HepG2 (cell line): ENCODE measurements around the gene EIF2AK2. TPM values are rescaled to one million over a fixed set of nuclear protein-coding genes. Genes with fewer than 3 reads are reported as not detected.
A peak's percentile ranks its signal among the peaks of the same experiment; 100 is the strongest.

ENCODE experiments used
- ADNP ChIP-seq: sonication (generic); formaldehyde crosslinking; IDR thresholded peaks from 2 replicates; pipeline ENCODE4 v1.4.0; 2020; ENCODE audit warnings: missing genetic modification reagents
- ARID2 ChIP-seq: sonication (generic); formaldehyde crosslinking; IDR thresholded peaks from 2 replicates; pipeline ENCODE4 v1.8.1; 2022; ENCODE audit warnings: mild to moderate bottlenecking, missing genetic modification reagents, borderline replicate concordance
- CBX1 ChIP-seq: IDR thresholded peaks from one replicate; pipeline ENCODE4 v1.6.1; 2016; ENCODE audit warnings: antibody characterized with exemption, low read depth
- DDIT3 ChIP-seq: sonication (generic); formaldehyde crosslinking; IDR thresholded peaks from 2 replicates; pipeline ENCODE4 v1.4.0; 2020; ENCODE audit warnings: mild to moderate bottlenecking, missing genetic modification reagents
- ELK4 ChIP-seq: sonication (generic); formaldehyde crosslinking; IDR thresholded peaks from 2 replicates; pipeline ENCODE4 v1.9.0; 2021; ENCODE audit warnings: missing genetic modification reagents, borderline replicate concordance
- GPBP1L1 ChIP-seq: sonication (generic); formaldehyde crosslinking; IDR thresholded peaks from 2 replicates; pipeline ENCODE4 v1.5.0; 2020; ENCODE audit warnings: mild to moderate bottlenecking, missing genetic modification reagents
- GTF3A ChIP-seq: sonication (generic); formaldehyde crosslinking; conservative IDR thresholded peaks from 2 replicates; pipeline ENCODE4 v1.4.0; 2020; ENCODE audit warnings: mild to moderate bottlenecking, missing genetic modification reagents
- HCFC1 ChIP-seq: fragments of 150-350 bp; IDR thresholded peaks from 2 replicates; pipeline ENCODE4 v1.6.1; 2014; ENCODE audit warnings: low read depth, low read length
- IKZF4 ChIP-seq: sonication (generic); formaldehyde crosslinking; IDR thresholded peaks from 2 replicates; pipeline ENCODE4 v1.5.1; 2020; ENCODE audit warnings: borderline replicate concordance, mild to moderate bottlenecking, low read depth, missing genetic modification reagents; ENCODE audit errors: not compliant biosample characterization
- KLF12 ChIP-seq: sonication (generic); formaldehyde crosslinking; IDR thresholded peaks from 2 replicates; pipeline ENCODE4 v1.4.0; 2020; ENCODE audit warnings: missing genetic modification reagents, borderline replicate concordance
- MYNN ChIP-seq: sonication (generic); formaldehyde crosslinking; IDR thresholded peaks from 2 replicates; pipeline ENCODE4 v1.4.0; 2020; ENCODE audit warnings: mild to moderate bottlenecking, low read depth, missing genetic modification reagents
- NFAT5 ChIP-seq: sonication (generic); formaldehyde crosslinking; IDR thresholded peaks from 2 replicates; pipeline ENCODE4 v1.4.0; 2020; ENCODE audit warnings: missing genetic modification reagents
- PBX2 ChIP-seq: IDR thresholded peaks from 2 replicates; pipeline ENCODE4 v1.6.1; 2016; ENCODE audit warnings: control low read depth
- POLR2G ChIP-seq: fragments of 200-400 bp; formaldehyde crosslinking; IDR thresholded peaks from 2 replicates; pipeline ENCODE4 v1.6.1; 2018; ENCODE audit warnings: mild to moderate bottlenecking, low read depth, low read length, moderate library complexity
- SMAD1 ChIP-seq: sonication (generic); formaldehyde crosslinking; IDR thresholded peaks from 2 replicates; pipeline ENCODE4 v1.4.0; 2020; ENCODE audit warnings: missing genetic modification reagents, low read depth, mild to moderate bottlenecking, borderline replicate concordance
- SMARCE1 ChIP-seq: fragments of 450-650 bp; IDR thresholded peaks from 2 replicates; pipeline ENCODE4 v1.6.1; 2017; ENCODE audit warnings: borderline replicate concordance
- TP53 ChIP-seq: sonication (generic); formaldehyde crosslinking; conservative IDR thresholded peaks from 2 replicates; pipeline ENCODE4 v1.4.0; 2020; ENCODE audit warnings: missing genetic modification reagents
- ZMAT3 ChIP-seq: sonication (generic); formaldehyde crosslinking; conservative IDR thresholded peaks from 2 replicates; pipeline ENCODE4 v1.7.0; 2021; ENCODE audit warnings: missing genetic modification reagents
- ZNF121 ChIP-seq: sonication (generic); formaldehyde crosslinking; IDR thresholded peaks from 2 replicates; pipeline ENCODE4 v1.5.0; 2020; ENCODE audit warnings: mild to moderate bottlenecking, missing genetic modification reagents
- ZNF543 ChIP-seq: sonication (generic); formaldehyde crosslinking; IDR thresholded peaks from 2 replicates; pipeline ENCODE4 v1.4.0; 2020; ENCODE audit warnings: mild to moderate bottlenecking, missing genetic modification reagents
- polyA plus RNA-seq, 8 experiments: library from polyadenylated mRNA; depleted of rRNA in 3 of 8; stranded (reverse) in 7 of 8; unstranded in 1 of 8; fragments of >200 nt; fragmentation: Illumina TruSeq in 4 of 8; extraction: Trizol in 4 of 8; gene quantifications; 2 replicates each; pipeline versions ENCODE4 v1.2.1 to v1.2.3, GENCODE V29; 2011 to 2016; ENCODE audit warnings: low read depth in 4 of 8, missing spikeins in 1 of 8, mixed read lengths in 1 of 8; ENCODE audit not compliant: insufficient read depth in 1 of 8
- total RNA-seq, 5 experiments: library from RNA; depleted of rRNA; stranded (reverse); fragments of >200 nt; fragmentation: Illumina TruSeq; extraction: Trizol; gene quantifications; 2 replicates each; pipeline ENCODE4 v1.2.3, GENCODE V29; 2016; ENCODE audit warnings: low read depth in 1 of 5

Gene EIF2AK2
- total and polyA plus RNA-seq, 2 of the 13 experiments (the other 11 are each of a cell fraction or from before 2014, with no cell fraction given): 10.2 to 26.1 TPM

- TF ChIP-seq ELK4 (CRISPR knock-in tag) (no peak), ZNF543 (peak; percentile 93), DDIT3 (CRISPR knock-in tag) (0 out of 2 replicates have a peak, but pooled peaks have one; percentile 29), CBX1 (peak; percentile 92), GPBP1L1 (no peak), POLR2G (peak; percentile 97), SMARCE1 (no peak), SMAD1 (CRISPR knock-in tag) (peak; percentile 48; the same call in 1 of the 2 replicates), HCFC1 (no peak), MYNN (CRISPR knock-in tag) (no peak; the same call in 1 of the 2 replicates), NFAT5 (CRISPR knock-in tag) (peak; percentile 60; the same call in 1 of the 2 replicates), KLF12 (no peak), ADNP (CRISPR knock-in tag) (no peak), ZNF121 (CRISPR knock-in tag) (0 out of 2 replicates have a peak, but pooled peaks have one; percentile 28), IKZF4 (CRISPR knock-in tag) (peak; percentile 95), GTF3A (no peak), TP53 (CRISPR knock-in tag) (no peak), ZMAT3 (CRISPR knock-in tag) (peak; percentile 93), ARID2 (CRISPR knock-in tag) (peak; percentile 99), PBX2 (0 out of 2 replicates have a peak, but pooled peaks have one; percentile 25)
These were observed 39.8 kb upstream of the EIF2AK2 start, which contains the start of gene CEBPZOS (continued) for GRCh38 chr2:37196320-37197195.
